GM10248 (cell line): ENCODE data around the gene EFNA5.

Experiments
- CTCF ChIA-PET: fragments of 300-600 bp; sonication (Branson Sonifier 250); formaldehyde crosslinking; extraction: SDS; loops from one replicate; lab custom pipeline; 2021; ENCODE audit warnings: antibody characterized with exemption; lab: Yijun Ruan, JAX
- POLR2A ChIA-PET: fragments of 350-650 bp; sonication (Branson Sonifier 250); formaldehyde crosslinking; extraction: SDS; loops from one replicate; lab custom pipeline; 2020; ENCODE audit warnings: antibody characterized with exemption; lab: Yijun Ruan, JAX
- DNase-seq: peaks from one replicate; pipeline ENCODE4 v3.0.0; 2012; ENCODE audit errors: extremely low spot score
- CTCF ChIP-seq: IDR thresholded peaks from 2 replicates; pipeline ENCODE4 v1.5.1; 2012; ENCODE audit warnings: mild to moderate bottlenecking, low read depth; ENCODE audit errors: extremely low read depth, missing control alignments, control extremely low read depth

Gene EFNA5

GRCh38 chr5:107341376-107342084 lies 329.2 kb downstream of the EFNA5 start:
- TF ChIP-seq CTCF: no peak
- ChIA-PET CTCF (interaction anchor here (1.1 to 1.2 kb wide), 3 partner anchors 8 to 16 kb away, joined by 3 read pairs; no protein-coding TSS in a partner anchor), POLR2A (no interaction called here)
- DNase-seq: no peak

- ChIA-PET CTCF (no interaction called here), POLR2A (no interaction called here)
- DNase-seq: no peak
- TF ChIP-seq CTCF: no peak
Measured at GRCh38 chr5:107340631-107341030, 330.1 kb downstream of the EFNA5 start.

GRCh38 chr5:107338335-107338734 lies 332.4 kb downstream of the EFNA5 start:
- TF ChIP-seq CTCF: no peak
- DNase-seq: no peak
- ChIA-PET POLR2A (no interaction called here), CTCF (interaction anchor here (1.2 to 2.4 kb wide), 3 partner anchors 9 to 22 kb away, joined by 3 to 6 read pairs (median 3); no protein-coding TSS in a partner anchor)

- DNase-seq: no peak
- CTCF ChIA-PET: interaction anchor here (1.1 to 1.5 kb wide), 4 partner anchors 8 to 12 kb away, joined by 3 read pairs; no protein-coding TSS in a partner anchor
- POLR2A ChIA-PET: no interaction called here
- TF ChIP-seq CTCF: no peak
Measured at GRCh38 chr5:107337281-107337680, 333.5 kb downstream of the EFNA5 start.

GRCh38 chr5:107331882-107332281 lies 338.9 kb downstream of the EFNA5 start:
- TF ChIP-seq CTCF: no peak
- CTCF ChIA-PET: no interaction called here
- no peak for DNase-seq
- POLR2A ChIA-PET: no interaction called here

- TF ChIP-seq CTCF: no peak
- DNase-seq: no peak
- POLR2A ChIA-PET: no interaction called here
- CTCF ChIA-PET: no interaction called here
Measured at GRCh38 chr5:107331312-107331711, 339.4 kb downstream of the EFNA5 start.
